Heart right ventricle (tissue), 16 donors: ENCODE data around the gene MAX. TPM values are rescaled to one million over a fixed set of nuclear protein-coding genes. Genes with fewer than 3 reads are reported as not detected.

Source experiments
- ATAC-seq, 8 donors: fragments of 200-7000 bp; cut with Tn5 transposase; one replicate each; pipeline ENCODE4 v1.9.1; 2020; ENCODE audit warnings: mild to moderate bottlenecking in 8 of 8, moderate library complexity in 8 of 8, moderate number of reproducible peaks in 1 of 8
- DNase-seq, 2 donors: peaks; one replicate each; pipeline ENCODE4 v3.0.0-alpha.2; 2020
- H3K27ac ChIP-seq, 10 donors: fragments of 200-600 bp; sonication (generic) in 2 of 10; one replicate each; pipeline versions ENCODE4 v1.5.0 to v1.8.0; 2020 to 2022; ENCODE audit warnings: mild to moderate bottlenecking in 3 of 10
- H3K27me3 ChIP-seq, 7 donors: fragments of 200-600 bp; one replicate each; pipeline ENCODE4 v1.8.0; 2021 to 2022; ENCODE audit warnings: mild to moderate bottlenecking in 2 of 7
- H3K36me3 ChIP-seq, 9 donors: fragments of 200-600 bp; sonication (generic) in 1 of 9; one replicate each; pipeline versions ENCODE4 v1.5.0 to v1.8.0; 2020 to 2022; ENCODE audit warnings: mild to moderate bottlenecking in 2 of 9
- H3K4me1 ChIP-seq, 9 donors: fragments of 200-600 bp; sonication (generic) in 1 of 9; one replicate each; pipeline versions ENCODE4 v1.5.0 to v1.8.0; 2020 to 2022; ENCODE audit warnings: mild to moderate bottlenecking in 4 of 9
- H3K4me3 ChIP-seq, 10 donors: fragments of 200-600 bp; sonication (generic) in 2 of 10; one replicate each; pipeline versions ENCODE4 v1.5.0 to v1.8.0; 2020 to 2022; ENCODE audit warnings: mild to moderate bottlenecking in 7 of 10, moderate library complexity in 2 of 10
- H3K9me3 ChIP-seq, 11 donors: fragments of 200-600 bp in 10 of 11; sonication (generic) in 2 of 11; one replicate each; pipeline versions ENCODE4 v1.5.0 to v1.8.0; 2013 to 2022; ENCODE audit warnings: mild to moderate bottlenecking in 2 of 11, control low read depth in 1 of 11, moderate library complexity in 1 of 11
- CTCF ChIP-seq, 9 donors: fragments of 200-600 bp; sonication (generic) in 2 of 9; IDR thresholded peaks; one replicate each; pipeline versions ENCODE4 v1.5.0 to v1.8.0; 2021 to 2022; ENCODE audit warnings: antibody characterized with exemption in 9 of 9, mild to moderate bottlenecking in 5 of 9, moderate library complexity in 1 of 9
- WGBS, 2 donors: extraction: QIAGEN DNeasy Blood & Tissue Kit; methylation state at CpG; one replicate each; pipeline ENCODE4 v1.1.7; 2013; ENCODE audit warnings: inconsistent platforms in 1 of 2; 5-methylcytosine and 5-hydroxymethylcytosine counted together
- intact Hi-C, 10 donors: fragments of 100-400 bp; cut with DNase I; formaldehyde crosslinking; loops; one replicate each; pipeline versions ENCODE4 v1.11.1 to v1.14.2; 2022
- polyA plus RNA-seq, 2 donors: library from polyadenylated mRNA; stranded (reverse); fragments of 200-250 nt; gene quantifications; one replicate each; pipeline ENCODE4 v1.2.3, GENCODE V29; 2013
- total RNA-seq, 10 donors: library from RNA; stranded (reverse); fragmentation: NEBNext Ultra II Directional in 3 of 10; extraction: Animal tissue kit (Norgen Biotek cat#: 25700) in 3 of 10; gene quantifications; one replicate each; pipeline versions ENCODE4 v1.2.1 to v1.2.4, GENCODE V29; 2021 to 2023
- donor health status: Arrhythmogenic right ventricular cardiomyopathy.
- donor health status: ischemic (EF 13 %, LVEDD 7.1; RV severe dilation, severe dysfunction).
- donor health status: healthy with polysubstance abuse.
- donor health status: DM: no; HTN: yes; CAD: no.
- donor health status: DM: no; HTN: no; CAD: no.
- donor health status: ischemic (EF 25% LVEDD 6.9; RV normal size, moderate dysfunction).
- donor health status: ischemic (EF 25% LVEDD 5.7; RV mildly dilated, moderate dysfunction).
- donor health status: healthy.
- donor health status: DM: yes; HTN: yes; CAD: no.
- donor health status: Ischemic cardiomyopathy.
- donor health status: ischemic (EF 35%, LVEDD 5.7; RV mildly dilated, moderate dysfunction).
- donor health status: nonischemic (EF 11% LVEDD 7.7; RV severe dilation, severe dysfunction).
- donor health status: DM: yes; HTN: yes; CAD: no.
- donor health status: PGD.
- donor health status: ischemic (EF 29% LVEDD 5.4; RV normal size, mild dysfunction).
- donor health status: nonischemic (EF 23%, LVEDD 6.1; RV moderate dilation, normal function).

Gene MAX
- total and polyA plus RNA-seq, 12 donors = 35.7 to 95.7 (median 69.8) TPM

- 94 to 96% methylated on average over 3 of the region's 3 CpGs for WGBS, 2 donors
- H3K4me3 ChIP-seq = no peak overlapping the region
- no peaks in the 10 kb centered on the region for H3K9me3 ChIP-seq
- no peak for DNase-seq
- H3K27ac ChIP-seq = no peak overlapping the region
- TF ChIP-seq CTCF (IDR thresholded peaks at IDR 0.05) = no peak
- intact Hi-C loops = loop anchor here in 3 of 10 donors (5.0 kb wide), 3 partner anchors 117 to 308 kb away; partner anchors contain the start of genes FNTB (in 2 of the 3), CHURC1 (in 1 of the 3) and FUT8 (in 1 of the 3)
- H3K27me3 ChIP-seq = no peaks in the 10 kb centered on the region
- H3K36me3 ChIP-seq = peaks cover 0 to 12% (median 0%) of the 10 kb centered on the region in 9 donors
- no peak for ATAC-seq
- H3K4me1 ChIP-seq = peaks cover 3 to 24% (median 17%) of the 10 kb centered on the region in 9 donors
Observed at GRCh38 chr14:65104791-65105190, 2.5 kb upstream of the MAX start.

DNA sequence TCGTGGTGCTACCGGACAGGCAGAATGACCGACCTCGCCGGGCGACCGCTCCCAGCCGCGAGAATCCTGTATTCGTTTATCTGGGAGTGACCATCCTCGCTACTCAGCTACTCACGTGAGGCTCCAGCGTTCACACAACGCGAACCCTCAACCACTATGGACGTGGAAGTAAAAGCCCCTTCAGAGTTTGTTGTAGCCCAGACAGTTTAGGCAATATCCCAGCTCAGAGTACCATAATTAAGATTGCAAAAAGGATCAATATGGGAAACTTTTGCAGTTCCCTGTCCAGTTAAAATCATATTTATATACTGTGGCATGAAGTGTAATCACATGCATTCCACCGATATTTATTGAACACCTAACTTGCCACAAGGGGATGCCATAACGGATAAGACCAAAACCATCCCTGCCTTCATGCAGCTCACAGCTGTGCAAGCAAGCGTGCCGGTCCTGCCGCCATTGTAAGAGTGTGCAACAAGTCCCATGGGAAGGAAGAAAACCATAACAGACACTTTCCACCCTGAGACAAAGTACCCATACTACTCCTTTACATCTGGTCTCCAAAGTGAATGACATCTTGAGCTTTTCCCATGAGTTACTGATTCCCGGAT is 938 bp upstream of the MAX start:
- DNase-seq = no peak
- peak overlapping the region in 9 of 10 donors; percentile 40 to 79 (median 66) for H3K27ac ChIP-seq

GRCh38 chr14:65101631-65102440 is 481 bp downstream of the MAX start:
- Histone ChIP-seq H3K36me3 (peaks cover 0 to 25% (median 0%) of the 10 kb centered on the region in 9 donors), H3K4me3 (peak overlapping the region; percentile 51 to 98 (median 93)), H3K9me3 (no peaks in the 10 kb centered on the region), H3K27ac (peak overlapping the region; percentile 52 to 98 (median 92)), H3K27me3 (no peaks in the 10 kb centered on the region), H3K4me1 (peaks cover 14 to 53% (median 47%) of the 10 kb centered on the region in 9 donors)
- peak; percentile 10 to 61 (median 54) for ATAC-seq
- TF ChIP-seq CTCF (IDR thresholded peaks at IDR 0.05) = no peak
- WGBS, 2 donors = 1% methylated on average over 47 to 65 of the region's 66 CpGs
- intact Hi-C loops = loop anchor here in 3 of 10 donors (5.0 kb wide), 3 partner anchors 115 to 310 kb away; partner anchors contain the start of genes FNTB (in 2 of the 3), CHURC1 (in 1 of the 3) and FUT8 (in 1 of the 3)
- peak; percentile 14 to 31 for DNase-seq

More for the DNA sequence above, 938 bp upstream of the MAX start:
- Histone ChIP-seq H3K4me3 (peak overlapping the region; percentile 45 to 98 (median 92)), H3K9me3 (no peaks in the 10 kb centered on the region), H3K36me3 (peaks cover 0 to 18% (median 0%) of the 10 kb centered on the region in 9 donors), H3K27me3 (no peaks in the 10 kb centered on the region), H3K4me1 (peaks cover 6 to 39% (median 32%) of the 10 kb centered on the region in 9 donors)
- intact Hi-C loops = loop anchor here in 3 of 10 donors (5.0 kb wide), 3 partner anchors 116 to 309 kb away; partner anchors contain the start of genes FNTB (in 2 of the 3), CHURC1 (in 1 of the 3) and FUT8 (in 1 of the 3)
- TF ChIP-seq CTCF (IDR thresholded peaks at IDR 0.05) = no peak
- no peak for ATAC-seq
- 8% methylated on average over 22 of the region's 22 CpGs for WGBS, 2 donors
